Measurements from ENCODE around the gene KRTAP10-3. TPM values are rescaled to one million over a fixed set of nuclear protein-coding genes. Genes with fewer than 3 reads are reported as not detected.

Gene KRTAP10-3
- total RNA-seq, 1 donor from 2014 or later = not detected

GRCh38 chr21:44557491-44558328, 885 bp downstream of the KRTAP10-3 start:
- no peak for TF ChIP-seq CTCF (IDR thresholded peaks at IDR 0.05)
- H3K4me3 ChIP-seq = no peak overlapping the region
- no peaks in the 10 kb centered on the region for H3K9me3 ChIP-seq
- no peaks in the 10 kb centered on the region for H3K36me3 ChIP-seq
- no peak overlapping the region for H3K27ac ChIP-seq
- H3K27me3 ChIP-seq = peaks cover 9% of the 10 kb centered on the region
- no peak for ATAC-seq
- no peaks in the 10 kb centered on the region for H3K4me1 ChIP-seq
- DNase-seq = peak; percentile 52
- intact Hi-C loops (cut with DNase I) = no loop called here

- no peak for TF ChIP-seq CTCF (IDR thresholded peaks at IDR 0.05)
- ATAC-seq (no peak), DNase-seq (no peak)
- no peaks in the 10 kb centered on the region for H3K4me1 ChIP-seq
- H3K36me3 ChIP-seq = no peaks in the 10 kb centered on the region
- intact Hi-C loops (cut with DNase I) = no loop called here
- H3K4me3 ChIP-seq = no peak overlapping the region
- no peak overlapping the region for H3K27ac ChIP-seq
- peaks cover 9% of the 10 kb centered on the region for H3K27me3 ChIP-seq
- no peaks in the 10 kb centered on the region for H3K9me3 ChIP-seq
Measured at GRCh38 chr21:44556879-44557278, 1.7 kb downstream of the KRTAP10-3 start.

GRCh38 chr21:44555200-44555875, 3.3 kb downstream of the KRTAP10-3 start:
- intact Hi-C loops (cut with DNase I) = no loop called here
- H3K27ac ChIP-seq = no peak overlapping the region
- H3K4me3 ChIP-seq = no peak overlapping the region
- no peaks in the 10 kb centered on the region for H3K36me3 ChIP-seq
- no peak for TF ChIP-seq CTCF (IDR thresholded peaks at IDR 0.05)
- H3K9me3 ChIP-seq = no peaks in the 10 kb centered on the region
- no peaks in the 10 kb centered on the region for H3K4me1 ChIP-seq
- peaks cover 9% of the 10 kb centered on the region for H3K27me3 ChIP-seq
- ATAC-seq (peak; percentile 16), DNase-seq (peak; percentile 50)

- TF ChIP-seq CTCF (IDR thresholded peaks at IDR 0.05) = no peak
- intact Hi-C loops (cut with DNase I) = no loop called here
- Histone ChIP-seq H3K36me3 (no peaks in the 10 kb centered on the region), H3K4me3 (no peak overlapping the region), H3K27me3 (peaks cover 18% of the 10 kb centered on the region), H3K9me3 (no peaks in the 10 kb centered on the region), H3K27ac (no peak overlapping the region), H3K4me1 (no peaks in the 10 kb centered on the region)
- ATAC-seq = no peak
- DNase-seq = peak; percentile 36
Measured at GRCh38 chr21:44552681-44553080, 5.9 kb downstream of the KRTAP10-3 start.

GRCh38 chr21:44552136-44552535, 6.5 kb downstream of the KRTAP10-3 start:
- Histone ChIP-seq H3K27ac (no peak overlapping the region), H3K4me1 (no peaks in the 10 kb centered on the region), H3K9me3 (no peaks in the 10 kb centered on the region), H3K27me3 (peaks cover 18% of the 10 kb centered on the region), H3K4me3 (no peak overlapping the region), H3K36me3 (no peaks in the 10 kb centered on the region)
- no peak for TF ChIP-seq CTCF (IDR thresholded peaks at IDR 0.05)
- peak; percentile 40 for DNase-seq
- intact Hi-C loops (cut with DNase I) = no loop called here
- ATAC-seq = peak; percentile 10

Measured in upper lobe of right lung (tissue), 1 donor.